Muscle of arm (tissue), 12 donors: Measurements from ENCODE around the gene MAN1C1. TPM values are rescaled to one million over a fixed set of nuclear protein-coding genes. Genes with fewer than 3 reads are reported as not detected.
"Not testable (repeated sequence)": the region's sequence is repeated elsewhere in the genome, so short reads cannot be mapped to it uniquely, and the experiment has no call there.

ENCODE experiments used
- DNase-seq: peaks from one replicate; pipeline ENCODE4 v3.0.0-alpha.2; 2013
- polyA plus RNA-seq, 12 donors: library from polyadenylated mRNA; unstranded; fragments of 120-200 nt; gene quantifications; one replicate each; pipeline ENCODE4 v1.2.1, GENCODE V29; 2013; ENCODE audit not compliant: insufficient read length in 12 of 12

The MAN1C1 gene
- polyA plus RNA-seq, 12 donors: 9.3 to 16.2 (median 11.6) TPM; not detected in 1

- DNase-seq: no peak
These were observed 37.0 kb upstream of the MAN1C1 start for GRCh38 chr1:25579292-25580252.

- DNase-seq: no peak
These were observed 35.7 kb upstream of the MAN1C1 start for GRCh38 chr1:25580927-25581326.

- DNase-seq: no peak
These were observed 34.8 kb upstream of the MAN1C1 start for GRCh38 chr1:25581764-25582163.

GRCh38 chr1:25583519-25584370, 32.8 kb upstream of the MAN1C1 start:
- DNase-seq: no peak

- DNase-seq: no peak
These were observed 30.4 kb upstream of the MAN1C1 start for GRCh38 chr1:25586181-25586588.

- DNase-seq: no peak
These were observed 29.3 kb upstream of the MAN1C1 start for GRCh38 chr1:25587290-25587689.

GRCh38 chr1:25588224-25588623, 28.4 kb upstream of the MAN1C1 start:
- DNase-seq: not testable (repeated sequence)

GRCh38 chr1:25588786-25589185, 27.8 kb upstream of the MAN1C1 start:
- not testable (repeated sequence) for DNase-seq

- no peak for DNase-seq
These were observed 26.3 kb upstream of the MAN1C1 start for GRCh38 chr1:25590096-25590824.

GRCh38 chr1:25593861-25594260, 22.7 kb upstream of the MAN1C1 start:
- DNase-seq: no peak

- no peak for DNase-seq
These were observed 21.6 kb upstream of the MAN1C1 start for GRCh38 chr1:25594971-25595370.

GRCh38 chr1:25596641-25597040, 19.9 kb upstream of the MAN1C1 start:
- DNase-seq: not testable (repeated sequence)

- DNase-seq: no peak
These were observed 17.7 kb upstream of the MAN1C1 start for GRCh38 chr1:25598879-25599278.

GRCh38 chr1:25599969-25600610, 16.5 kb upstream of the MAN1C1 start:
- no peak for DNase-seq

- not testable (repeated sequence) for DNase-seq
These were observed 15.5 kb upstream of the MAN1C1 start for GRCh38 chr1:25600971-25601699.

GRCh38 chr1:25603779-25604538, 12.6 kb upstream of the MAN1C1 start:
- DNase-seq: not testable (repeated sequence)

- no peak for DNase-seq
These were observed 9.5 kb upstream of the MAN1C1 start for GRCh38 chr1:25607123-25607522.

- peak; percentile 84 for DNase-seq
These were observed 8.0 kb upstream of the MAN1C1 start for GRCh38 chr1:25608488-25609178.

- no peak for DNase-seq
These were observed 6.7 kb upstream of the MAN1C1 start for GRCh38 chr1:25609921-25610320.
